NOMO-1 treated with dmso at 0.1 percent for 144 hours (cell line): ENCODE results near the gene AVP.
"Not testable (repeated sequence)": the region's sequence is repeated elsewhere in the genome, so short reads cannot be mapped to it uniquely, and the experiment has no call there.

Experiments used
- DNase-seq: peaks from one replicate; lab custom pipeline; 2025; ENCODE audit not compliant: unreplicated experiment; lab: John Stamatoyannopoulos, UW

AVP gene

GRCh38 chr20:3084986-3085360 lies 449 bp upstream of the AVP start:
- DNase-seq = no peak

GRCh38 chr20:3082955-3083952 lies 1.3 kb downstream of the AVP start:
- no peak for DNase-seq

GRCh38 chr20:3082306-3082951 lies 2.1 kb downstream of the AVP start:
- DNase-seq = no peak

GRCh38 chr20:3081641-3082040 lies 2.9 kb downstream of the AVP start:
- no peak for DNase-seq

- no peak for DNase-seq
Observed at GRCh38 chr20:3080939-3081388, 3.6 kb downstream of the AVP start.

- DNase-seq = no peak
Observed at GRCh38 chr20:3077618-3078134, 6.8 kb downstream of the AVP start.

- DNase-seq = not testable (repeated sequence)
Observed at GRCh38 chr20:3075315-3075714, 9.2 kb downstream of the AVP start.

GRCh38 chr20:3074812-3075211 lies 9.7 kb downstream of the AVP start:
- no peak for DNase-seq

- DNase-seq = not testable (repeated sequence)
Observed at GRCh38 chr20:3073251-3073643, 11.3 kb downstream of the AVP start.

- DNase-seq = no peak
Observed at GRCh38 chr20:3072530-3073250, 11.8 kb downstream of the AVP start.

- no peak for DNase-seq
Observed at GRCh38 chr20:3071610-3072529, 12.7 kb downstream of the AVP start, which contains the start of gene OXT. TSS of gene OXT (plus strand) at chr20:3071620. CDS start at chr20:3071656, 36 bp downstream.

GRCh38 chr20:3071266-3071609 lies 13.3 kb downstream of the AVP start:
- DNase-seq = no peak

- no peak for DNase-seq
Observed at GRCh38 chr20:3070725-3071124, 13.8 kb downstream of the AVP start.

GRCh38 chr20:3068986-3069900 lies 15.3 kb downstream of the AVP start:
- DNase-seq = no peak

- no peak for DNase-seq
Observed at GRCh38 chr20:3068075-3068474, 16.4 kb downstream of the AVP start.

- no peak for DNase-seq
Observed at GRCh38 chr20:3067139-3068014, 17.1 kb downstream of the AVP start.

GRCh38 chr20:3064119-3064518 lies 20.4 kb downstream of the AVP start:
- not testable (repeated sequence) for DNase-seq

GRCh38 chr20:3059489-3059888 lies 25.0 kb downstream of the AVP start:
- no peak for DNase-seq
